Inflammatory macrophage (primary cell): Measurements from ENCODE around the gene TFEC.
A peak's percentile ranks its signal among the peaks of the same experiment; 100 is the strongest.

Source experiments
- DNase-seq, 2 donors: peaks; one replicate each; pipeline ENCODE4 v3.0.0-alpha.2; 2020 to 2022

The TFEC gene

GRCh38 chr7:115920367-115920766, 110.2 kb downstream of the TFEC start:
- no peak for DNase-seq

- no peak for DNase-seq
Measured at GRCh38 chr7:115914951-115915350, 115.6 kb downstream of the TFEC start.

- DNase-seq = peak in 1 of 2 donors; percentile 14
Measured at GRCh38 chr7:115911465-115911864, 119.1 kb downstream of the TFEC start.

- DNase-seq = peak; percentile 33 to 59
Measured at GRCh38 chr7:115910541-115911164, 119.9 kb downstream of the TFEC start.

GRCh38 chr7:115906731-115907130, 123.8 kb downstream of the TFEC start:
- no peak for DNase-seq

GRCh38 chr7:115889669-115889984, 140.9 kb downstream of the TFEC start:
- no peak for DNase-seq

GRCh38 chr7:115888981-115889668, 141.4 kb downstream of the TFEC start:
- no peak for DNase-seq

- no peak for DNase-seq
Measured at GRCh38 chr7:115885550-115885949, 145.0 kb downstream of the TFEC start.
